ENCODE measurements around the gene ANKRD24.

GRCh38 chr19:4217429-4218264 lies 35.2 kb downstream of the ANKRD24 start:
- TF ChIP-seq CTCF (IDR thresholded peaks at IDR 0.05; ENCODE audit: low read depth, low read length, poor library complexity, severe bottlenecking) (no peak), EZH2phosphoT487 (IDR thresholded peaks at IDR 0.05; ENCODE audit: borderline replicate concordance, low read length) (no peak)

Data from DOHH2 (cell line).